PC-9 (cell line): ENCODE results near the gene SMIM12.

Experiments used
- CTCF ChIP-seq: fragments of 200-600 bp; sonication (generic); conservative IDR thresholded peaks from 2 replicates; pipeline ENCODE4 v1.6.1; 2017; ENCODE audit warnings: mixed run types, antibody characterized with exemption, mild to moderate bottlenecking, moderate library complexity
- EZH2 ChIP-seq: fragments of 200-600 bp; sonication (generic); IDR thresholded peaks from 2 replicates; pipeline ENCODE4 v1.8.0; 2017; ENCODE audit warnings: antibody characterized with exemption, low read depth

GRCh38 chr1:34844252-34844634 lies 15.3 kb downstream of the SMIM12 start:
- TF ChIP-seq CTCF (no peak), EZH2 (no peak)
